Lower leg skin (tissue), 4 donors: ENCODE data around the gene LRRC8B. TPM values are rescaled to one million over a fixed set of nuclear protein-coding genes. Genes with fewer than 3 reads are reported as not detected.

ENCODE experiments used
- DNase-seq, 2 donors: peaks; one replicate each; pipeline ENCODE4 v3.0.0-alpha.2; 2019; ENCODE audit warnings: low spot score in 2 of 2
- H3K4me3 ChIP-seq: fragments of 200-600 bp; sonication (generic); 2 replicates; pipeline ENCODE4 v1.5.1; 2017; ENCODE audit warnings: mild to moderate bottlenecking, low read depth; ENCODE audit not compliant: poor library complexity, severe bottlenecking
- POLR2A ChIP-seq, 2 donors: fragments of 450-650 bp; IDR thresholded peaks; one replicate each; pipeline ENCODE4 v1.6.1; 2016 to 2017; ENCODE audit warnings: antibody characterized with exemption in 2 of 2, mild to moderate bottlenecking in 1 of 2, moderate library complexity in 1 of 2
- WGBS, 2 donors: methylation state at CpG; one replicate each; pipeline ENCODE4 v1.1.5; 2018; 5-methylcytosine and 5-hydroxymethylcytosine counted together
- intact Hi-C: fragments of 100-400 bp; cut with DNase I; formaldehyde crosslinking; loops from one replicate; pipeline ENCODE4 v1.15.0; 2023; ENCODE audit warnings: low total_unique reads
- total RNA-seq, 4 donors: library from RNA; depleted of rRNA; stranded (reverse); fragments of >200 nt; gene quantifications; one replicate each; pipeline ENCODE4 v1.1.0, GENCODE V29; 2016
- TF ChIP-seq, protein P1 (sequence below), 3 donors: fragments of 450-650 bp; IDR thresholded peaks; one replicate each; pipeline ENCODE4 v1.5.1; 2016; ENCODE audit warnings: antibody characterized with exemption in 3 of 3, mild to moderate bottlenecking in 3 of 3, moderate library complexity in 2 of 3

Gene LRRC8B
- total RNA-seq = 10 to 100 TPM; 12.2 to 26.2 (median 13.1) TPM

DNA sequence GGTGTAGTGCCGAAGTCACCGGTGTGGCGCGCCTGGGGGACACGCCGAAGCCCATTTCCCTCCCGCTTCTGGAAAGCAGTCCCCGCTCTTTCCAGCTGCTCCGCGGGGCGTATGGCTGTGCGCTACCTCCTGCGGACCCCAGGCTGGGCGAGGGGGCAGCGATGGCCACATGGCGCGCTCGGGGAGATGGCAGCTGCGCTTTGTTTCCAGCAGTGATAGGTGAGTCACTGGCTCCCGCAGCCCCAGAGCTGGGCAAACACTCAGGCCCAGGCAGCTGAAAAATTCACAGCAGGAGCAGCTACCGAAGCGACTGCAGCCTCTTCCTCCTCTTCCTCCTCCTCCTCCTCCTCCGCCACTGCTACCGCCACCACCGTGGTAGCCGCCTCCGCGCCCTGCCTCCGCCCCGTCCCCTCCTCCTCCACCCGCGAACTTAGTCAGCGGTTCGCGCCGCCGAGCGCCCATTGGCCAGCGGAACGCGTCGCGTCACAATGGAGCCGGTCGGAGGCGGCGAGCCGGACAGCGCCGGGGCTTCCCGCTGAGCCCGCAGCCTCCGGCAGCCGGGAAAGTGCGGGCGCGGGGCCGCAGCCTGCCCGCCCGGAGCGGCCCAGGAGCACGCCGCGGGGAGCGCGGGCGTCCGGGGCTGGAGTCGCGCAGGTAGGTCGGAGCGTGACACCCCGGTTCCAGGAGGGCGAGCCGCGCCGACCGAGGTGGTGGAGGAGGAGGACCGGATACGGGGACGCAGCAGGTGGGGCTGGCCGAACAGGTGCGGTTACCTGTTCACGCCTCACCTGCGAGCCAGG, at the start of gene LRRC8B:
LRRC8B (plus strand) TSS at position 461 of the 800 bp plus-strand sequence. CDS start 57,822 bp downstream, outside the sequence.
- intact Hi-C loops = no loop called here
- TF ChIP-seq POLR2A (IDR thresholded peaks at IDR 0.05) = no peak
- TF ChIP-seq, protein P1, sequence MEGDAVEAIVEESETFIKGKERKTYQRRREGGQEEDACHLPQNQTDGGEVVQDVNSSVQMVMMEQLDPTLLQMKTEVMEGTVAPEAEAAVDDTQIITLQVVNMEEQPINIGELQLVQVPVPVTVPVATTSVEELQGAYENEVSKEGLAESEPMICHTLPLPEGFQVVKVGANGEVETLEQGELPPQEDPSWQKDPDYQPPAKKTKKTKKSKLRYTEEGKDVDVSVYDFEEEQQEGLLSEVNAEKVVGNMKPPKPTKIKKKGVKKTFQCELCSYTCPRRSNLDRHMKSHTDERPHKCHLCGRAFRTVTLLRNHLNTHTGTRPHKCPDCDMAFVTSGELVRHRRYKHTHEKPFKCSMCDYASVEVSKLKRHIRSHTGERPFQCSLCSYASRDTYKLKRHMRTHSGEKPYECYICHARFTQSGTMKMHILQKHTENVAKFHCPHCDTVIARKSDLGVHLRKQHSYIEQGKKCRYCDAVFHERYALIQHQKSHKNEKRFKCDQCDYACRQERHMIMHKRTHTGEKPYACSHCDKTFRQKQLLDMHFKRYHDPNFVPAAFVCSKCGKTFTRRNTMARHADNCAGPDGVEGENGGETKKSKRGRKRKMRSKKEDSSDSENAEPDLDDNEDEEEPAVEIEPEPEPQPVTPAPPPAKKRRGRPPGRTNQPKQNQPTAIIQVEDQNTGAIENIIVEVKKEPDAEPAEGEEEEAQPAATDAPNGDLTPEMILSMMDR (IDR thresholded peaks at IDR 0.05) = no peak
- 1% methylated on average over 64 to 67 of the region's 85 CpGs for WGBS, 2 donors
- DNase-seq = peak; percentile 85 to 98
- peak within 1 kb of the TSS; percentile 79 for H3K4me3 ChIP-seq

DNA sequence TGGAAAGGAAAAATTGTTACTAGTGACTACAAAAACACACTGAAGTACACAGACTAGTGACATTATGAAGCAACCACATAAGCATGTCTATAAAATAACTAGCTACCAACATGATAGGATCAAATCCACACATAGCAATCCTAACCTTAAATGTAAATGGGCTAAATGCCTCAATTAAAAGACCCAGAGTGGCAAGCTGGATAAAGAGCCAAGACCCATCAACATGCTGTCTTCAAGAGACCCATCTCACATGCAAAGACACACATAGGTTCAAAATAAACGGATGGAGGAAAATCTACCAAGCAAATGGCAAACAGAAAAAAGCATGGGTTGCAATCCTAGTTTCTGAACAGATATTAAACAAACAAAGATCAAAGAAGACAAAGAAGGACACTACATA, 49.4 kb upstream of the LRRC8B start:
- no peak for DNase-seq
- WGBS, 2 donors = 94 to 95% methylated on average over 1 of the region's 1 CpG
- H3K4me3 ChIP-seq = no peak overlapping the region
- no peak for TF ChIP-seq POLR2A (IDR thresholded peaks at IDR 0.05)
- TF ChIP-seq, protein P1 (IDR thresholded peaks at IDR 0.05) = no peak
- intact Hi-C loops = loop anchor here (5.0 kb wide), 1 partner anchor 127 kb away; no protein-coding TSS in a partner anchor

DNA sequence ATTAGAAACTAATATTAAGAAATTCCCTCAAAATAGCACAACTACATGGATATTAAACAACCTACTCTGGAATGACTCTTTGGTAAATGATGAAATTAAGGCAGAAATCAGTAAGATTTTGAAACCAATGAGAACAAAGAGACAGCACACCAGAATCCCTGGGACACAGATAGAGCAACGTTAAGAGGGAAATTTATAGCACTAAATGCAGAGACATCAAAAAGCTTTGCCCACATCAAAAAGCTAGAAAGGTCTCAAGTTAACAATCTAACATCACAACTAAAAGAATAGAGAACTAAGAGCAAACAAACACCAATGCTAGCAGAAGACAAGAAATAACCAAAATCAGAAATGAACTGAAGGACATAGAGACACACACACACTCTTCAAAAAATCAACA, 48.6 kb upstream of the LRRC8B start:
- 61 to 76% methylated on average over 1 of the region's 1 CpG for WGBS, 2 donors
- DNase-seq = no peak
- TF ChIP-seq POLR2A (IDR thresholded peaks at IDR 0.05) = no peak
- TF ChIP-seq, protein P1 (IDR thresholded peaks at IDR 0.05) = no peak
- intact Hi-C loops = loop anchor here (5.0 kb wide), 1 partner anchor 126 kb away; no protein-coding TSS in a partner anchor
- no peak overlapping the region for H3K4me3 ChIP-seq

DNA sequence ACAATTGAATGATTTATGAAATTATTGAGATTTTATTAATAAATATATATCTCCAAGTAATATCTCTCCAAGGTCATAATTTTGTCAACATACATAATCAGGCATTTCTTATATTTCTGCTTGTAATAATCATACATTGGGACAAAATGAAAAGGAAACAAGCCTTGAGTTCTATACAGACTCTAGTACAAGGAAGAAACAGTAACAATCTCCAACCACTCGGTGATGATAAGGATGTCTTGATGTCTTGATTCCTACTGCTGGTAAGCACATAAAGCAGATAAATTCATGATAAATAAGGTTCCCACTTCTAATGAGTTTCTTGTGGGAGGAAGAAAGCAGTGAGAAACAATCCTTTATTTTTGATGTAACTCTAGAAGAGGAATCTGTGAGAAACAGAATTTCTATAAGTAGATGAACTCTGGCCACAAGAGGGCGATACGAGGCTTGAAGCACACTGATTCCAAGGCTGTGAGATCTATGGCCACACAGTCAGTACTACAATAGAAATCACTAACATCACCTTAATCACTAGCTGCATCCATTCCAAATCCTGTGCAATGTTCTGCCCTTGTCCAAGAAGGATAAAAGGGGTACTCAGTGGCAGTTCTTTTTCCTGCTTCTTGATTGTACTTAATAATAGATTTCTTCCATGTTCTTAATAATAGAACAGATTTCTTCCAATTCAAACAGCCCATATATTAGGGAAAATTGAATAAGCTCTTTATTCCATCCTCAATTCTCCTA, 41.4 kb upstream of the LRRC8B start:
- WGBS, 2 donors = 15 to 20% methylated on average over 3 of the region's 3 CpGs
- intact Hi-C loops = loop anchor here (10.0 kb wide), 1 partner anchor 282 kb away; no protein-coding TSS in a partner anchor
- H3K4me3 ChIP-seq = no peak overlapping the region
- TF ChIP-seq POLR2A (IDR thresholded peaks at IDR 0.05) = no peak
- TF ChIP-seq, protein P1 (IDR thresholded peaks at IDR 0.05) = no peak
- DNase-seq = peak; percentile 78 to 92

DNA sequence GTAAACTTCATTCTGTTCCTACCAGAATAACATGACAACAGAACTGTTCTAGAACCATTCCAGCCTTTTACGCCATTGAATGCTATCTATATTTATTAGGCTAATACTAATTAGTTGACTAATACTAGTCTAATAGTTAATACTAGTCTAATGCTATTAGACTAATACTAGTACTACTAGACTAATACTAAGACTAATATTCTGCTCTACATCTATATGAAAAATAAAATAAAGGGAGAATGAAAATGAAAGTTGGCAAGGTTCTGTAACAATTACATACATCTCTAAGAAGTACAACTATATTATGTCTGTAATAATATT, 40.9 kb upstream of the LRRC8B start:
- intact Hi-C loops = loop anchor here (10.0 kb wide), 1 partner anchor 281 kb away; no protein-coding TSS in a partner anchor
- WGBS, 2 donors = 96 to 100% methylated on average over 1 of the region's 1 CpG
- no peak for DNase-seq
- H3K4me3 ChIP-seq = no peak overlapping the region
- TF ChIP-seq, protein P1 (IDR thresholded peaks at IDR 0.05) = no peak
- TF ChIP-seq POLR2A (IDR thresholded peaks at IDR 0.05) = no peak
